NCI-H69 (cell line): ENCODE results near the gene GKAP1.
"Not testable (repeated sequence)": the region's sequence is repeated elsewhere in the genome, so short reads cannot be mapped to it uniquely, and the experiment has no call there.

Experiments
- DNase-seq: peaks from one replicate; lab custom pipeline; 2025; lab: John Stamatoyannopoulos, UW

Gene GKAP1

DNA sequence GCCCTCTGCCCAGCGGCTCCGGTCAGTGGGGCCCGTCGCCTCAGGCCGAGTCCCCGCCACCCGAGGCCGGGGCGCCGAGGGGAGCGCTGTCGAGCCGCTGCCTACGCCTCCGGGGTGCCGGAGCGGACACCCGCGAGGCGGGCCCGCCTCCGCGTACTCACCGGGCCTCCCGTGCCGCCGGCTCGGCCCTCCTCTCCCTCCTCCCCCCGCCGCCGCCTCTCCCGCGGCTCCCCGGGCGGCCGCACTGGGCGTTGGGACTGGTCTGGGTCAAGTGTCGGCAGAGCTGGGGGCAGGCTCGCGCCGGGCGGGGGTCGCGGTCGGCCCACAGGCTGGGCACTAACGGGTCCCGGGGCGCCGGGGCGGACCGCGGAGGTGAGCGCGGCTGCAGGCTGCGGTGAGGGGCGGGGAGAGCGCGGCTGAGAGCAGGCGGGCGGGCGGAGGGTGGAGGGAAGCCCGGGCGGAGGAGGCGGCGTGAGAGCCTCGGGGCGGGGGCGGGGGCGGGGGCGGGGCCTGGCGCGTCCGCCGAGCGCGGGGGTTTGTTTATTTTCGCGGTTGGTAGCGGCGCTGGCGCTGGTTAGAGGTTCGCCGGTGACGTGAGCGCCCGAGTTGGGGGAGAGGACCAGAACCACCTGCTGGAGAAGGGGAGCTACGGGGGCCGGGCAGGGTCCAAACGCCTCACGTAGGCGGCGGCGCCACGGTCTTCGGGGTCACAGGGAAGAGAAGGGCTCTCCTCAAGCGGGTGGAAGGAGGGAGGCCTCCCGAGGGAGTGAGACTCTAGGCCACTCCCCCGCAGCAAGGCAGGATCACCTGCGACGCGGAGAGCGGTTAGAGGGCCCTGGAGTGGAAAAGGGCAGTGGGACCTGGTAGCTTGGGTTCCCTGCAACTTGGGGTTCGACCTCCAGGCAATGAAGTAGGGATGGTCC lies at the start of gene GKAP1:
Gene GKAP1, minus strand, starts transcription at position 414 of the 923 bp plus-strand sequence. CDS start 11,252 bp downstream, outside the sequence.
- peak; percentile 93 for DNase-seq

DNA sequence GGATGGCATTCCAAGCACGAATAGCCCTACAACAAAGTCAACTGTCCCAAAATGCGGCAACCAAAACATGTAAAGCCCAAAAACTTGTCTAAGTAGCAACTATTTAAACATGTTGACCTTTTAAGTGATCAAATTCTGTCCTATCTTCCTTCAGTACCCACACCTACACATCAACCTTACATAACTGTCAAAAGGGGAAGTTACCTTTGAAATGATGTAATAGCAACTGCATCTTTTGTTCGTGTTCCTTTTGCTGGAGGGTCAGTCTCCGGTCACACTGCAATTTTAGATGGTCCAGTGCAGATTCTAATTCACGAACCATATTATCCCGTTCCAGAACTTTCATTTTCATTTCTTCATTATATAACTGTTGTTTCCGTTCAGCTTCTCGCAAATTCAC lies 32.3 kb upstream of the GKAP1 start:
- not testable (repeated sequence) for DNase-seq

DNA sequence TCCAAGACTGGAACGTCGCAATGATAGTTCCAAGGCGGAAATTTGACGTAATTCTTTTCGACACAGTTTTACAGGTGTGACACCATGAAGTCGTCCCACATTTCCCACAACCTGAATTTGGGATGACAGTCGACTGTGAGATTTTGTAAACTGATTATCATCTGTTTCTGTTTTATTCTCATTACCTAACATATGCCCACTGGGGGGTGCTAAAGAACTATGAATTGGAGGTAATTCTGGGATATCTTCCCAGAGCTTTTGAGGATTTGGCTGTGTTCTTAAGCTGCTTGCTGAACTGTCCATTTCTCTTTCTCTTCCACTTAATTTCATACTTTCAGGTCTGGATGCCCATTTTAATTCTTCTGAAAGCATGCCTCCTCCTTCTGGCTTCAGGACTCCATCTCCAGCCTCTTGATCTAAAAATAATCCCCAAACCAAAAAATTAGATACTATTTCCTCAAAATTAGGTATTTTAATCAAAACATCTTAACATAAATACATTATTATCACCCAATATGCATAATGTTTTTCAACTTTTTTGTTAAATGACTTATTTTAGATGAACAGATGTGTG lies 19.6 kb upstream of the GKAP1 start:
- DNase-seq: not testable (repeated sequence)

DNA sequence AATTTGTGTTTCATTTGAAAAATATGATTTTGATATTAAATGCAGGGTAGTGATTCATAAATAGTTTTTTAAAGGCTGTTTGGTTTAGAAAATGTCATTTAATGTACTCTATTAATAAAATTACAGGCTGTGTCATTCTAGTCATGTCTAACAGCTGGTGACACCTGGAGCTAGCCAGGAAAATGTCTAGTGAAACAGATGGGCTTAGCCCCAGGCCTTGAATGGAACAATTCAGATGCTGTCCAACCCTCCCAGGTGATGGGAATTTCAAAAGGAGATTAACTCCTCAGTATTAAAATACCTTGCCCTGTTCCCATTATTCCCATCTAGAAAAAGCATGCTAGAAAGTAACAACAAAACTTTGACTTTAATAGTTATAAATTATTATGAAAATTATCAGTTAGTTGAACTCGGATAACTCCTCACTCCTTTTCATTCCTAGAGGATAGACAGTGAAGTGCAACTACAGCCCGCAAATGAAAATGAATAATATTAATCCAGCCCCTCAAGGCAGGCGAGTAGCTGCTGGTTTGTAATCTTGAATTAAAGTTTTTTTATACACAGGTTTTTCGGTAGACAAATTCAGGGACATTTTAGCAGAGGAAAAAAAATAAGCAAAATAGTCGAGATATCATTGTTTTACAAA lies 13.0 kb upstream of the GKAP1 start:
- DNase-seq: peak; percentile 92

DNA sequence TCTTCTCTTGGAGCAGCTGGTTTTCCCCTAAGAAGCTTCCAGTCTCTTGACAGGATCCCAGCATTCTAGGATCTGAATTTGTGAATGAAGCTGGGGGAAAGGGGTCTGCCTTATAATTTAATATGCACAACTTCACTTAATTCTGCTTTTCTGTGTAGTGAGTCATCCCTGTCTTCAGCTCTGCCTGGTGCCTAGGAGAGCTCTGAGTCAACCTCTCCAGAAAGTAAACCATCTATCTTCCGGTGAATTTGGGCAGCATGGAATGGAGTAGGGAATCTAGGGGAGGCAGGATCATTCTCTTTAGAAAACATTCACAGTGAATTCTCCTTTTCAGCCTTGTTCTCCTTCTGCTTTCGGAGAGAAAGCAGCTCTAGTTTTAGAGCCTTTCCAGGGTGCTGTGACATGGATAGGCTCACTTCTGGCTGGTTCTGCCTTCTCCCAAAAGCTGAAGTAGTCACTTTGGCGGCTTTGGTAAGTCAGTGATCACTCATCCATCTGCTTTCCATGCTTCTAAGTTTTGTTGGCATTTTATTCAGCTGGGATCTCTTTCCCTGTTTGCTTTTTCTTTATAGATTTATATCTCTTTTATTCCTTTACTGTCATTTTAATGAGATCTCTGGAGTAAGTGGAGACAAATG lies 7.5 kb upstream of the GKAP1 start:
- peak; percentile 48 for DNase-seq

DNA sequence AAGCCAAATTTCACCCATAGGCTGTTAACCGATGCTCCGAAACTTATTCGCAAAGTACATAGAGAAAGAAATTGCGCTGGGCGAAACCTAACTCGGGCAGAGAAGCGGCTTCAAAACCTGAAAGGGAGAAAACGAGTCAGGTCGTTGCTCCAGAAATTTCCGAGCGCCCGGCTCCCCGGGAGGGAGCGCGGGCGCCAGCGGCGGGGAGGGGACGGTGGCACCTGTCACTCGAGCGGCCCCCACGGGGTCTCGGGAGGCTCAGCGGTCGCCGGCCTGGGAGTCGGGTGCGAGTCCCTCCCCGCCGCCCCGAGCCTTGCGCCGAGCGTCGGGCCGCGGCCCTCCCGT lies 586 bp downstream of the GKAP1 start:
- peak; percentile 82 for DNase-seq

DNA sequence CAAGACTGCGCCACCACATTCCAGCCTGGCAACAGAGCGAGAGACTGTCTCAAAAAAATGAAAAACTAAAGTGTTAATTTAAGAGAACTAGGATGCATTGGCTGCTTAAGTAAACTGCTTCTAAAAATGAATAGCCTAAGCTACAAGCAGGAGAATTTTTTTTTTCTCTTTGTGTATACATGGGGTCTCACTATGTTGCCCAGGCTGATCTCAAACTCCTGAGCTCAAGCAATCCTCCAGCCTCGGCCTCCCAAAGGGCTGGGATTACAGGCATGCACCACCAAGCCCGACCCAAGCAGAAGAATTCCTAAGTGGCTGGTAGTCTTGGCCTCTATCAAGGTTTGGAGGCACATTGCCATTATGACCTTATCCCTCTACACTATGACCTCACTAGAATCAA lies 2.4 kb downstream of the GKAP1 start:
- peak; percentile 8 for DNase-seq

DNA sequence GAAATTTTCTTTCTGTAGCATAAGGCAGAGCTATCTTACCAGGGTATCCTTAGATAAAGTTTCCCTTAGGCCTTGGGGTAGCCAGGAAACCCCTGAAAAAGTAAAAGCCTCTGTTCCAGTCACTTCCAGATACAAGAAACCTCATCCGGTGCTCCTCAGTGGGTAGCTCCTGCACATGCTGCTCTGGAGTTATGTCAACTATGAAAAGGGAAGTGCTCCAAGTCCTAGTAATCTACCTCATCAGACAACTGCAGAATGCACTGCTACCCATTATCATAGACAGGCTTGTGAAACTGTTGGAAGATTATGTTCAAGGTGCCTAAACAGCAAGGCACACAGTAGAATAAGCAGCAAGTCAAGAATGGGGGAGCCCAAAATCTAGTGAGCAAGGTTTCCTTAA lies 8.4 kb downstream of the GKAP1 start:
- DNase-seq: not testable (repeated sequence)

DNA sequence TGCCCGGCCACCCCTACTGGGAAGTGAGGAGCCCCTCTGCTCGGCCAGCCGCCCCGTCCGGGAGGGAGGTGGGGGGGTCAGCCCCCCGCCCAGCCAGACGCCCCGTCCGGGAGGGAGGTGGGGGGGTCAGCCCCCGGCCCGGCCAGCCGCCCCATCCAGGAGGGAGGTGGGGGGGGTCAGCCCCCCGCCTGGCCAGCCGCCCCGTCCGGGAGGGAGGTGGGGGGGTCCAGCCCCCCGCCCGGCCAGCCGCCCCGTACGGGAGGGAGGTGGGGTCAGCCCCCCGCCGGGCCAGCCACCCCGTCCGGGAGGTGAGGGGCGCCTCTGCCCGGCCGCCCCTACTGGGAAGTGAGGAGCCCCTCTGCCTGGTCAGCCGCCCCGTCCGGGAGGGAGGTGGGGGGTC lies 13.1 kb downstream of the GKAP1 start:
- not testable (repeated sequence) for DNase-seq

DNA sequence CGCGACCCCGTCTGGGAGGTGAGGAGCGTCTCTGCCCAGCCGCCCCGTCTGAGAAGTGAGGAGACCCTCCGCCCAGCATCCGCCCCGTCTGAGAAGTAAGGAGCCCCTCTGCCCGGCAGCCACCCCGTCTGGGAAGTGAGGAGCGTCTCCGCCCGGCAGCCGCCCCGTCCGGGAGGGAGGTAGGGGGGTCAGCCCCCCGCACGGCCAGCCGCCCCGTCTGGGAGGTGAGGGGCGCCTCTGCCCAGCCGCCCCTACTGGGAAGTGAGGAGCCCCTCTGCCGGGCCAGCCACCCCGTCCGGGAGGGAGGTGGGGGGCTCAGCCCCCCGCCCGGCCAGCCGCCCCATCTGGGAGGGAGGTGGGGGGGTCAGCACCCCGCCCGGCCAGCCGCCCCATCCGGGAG lies 13.6 kb downstream of the GKAP1 start:
- DNase-seq: not testable (repeated sequence)

DNA sequence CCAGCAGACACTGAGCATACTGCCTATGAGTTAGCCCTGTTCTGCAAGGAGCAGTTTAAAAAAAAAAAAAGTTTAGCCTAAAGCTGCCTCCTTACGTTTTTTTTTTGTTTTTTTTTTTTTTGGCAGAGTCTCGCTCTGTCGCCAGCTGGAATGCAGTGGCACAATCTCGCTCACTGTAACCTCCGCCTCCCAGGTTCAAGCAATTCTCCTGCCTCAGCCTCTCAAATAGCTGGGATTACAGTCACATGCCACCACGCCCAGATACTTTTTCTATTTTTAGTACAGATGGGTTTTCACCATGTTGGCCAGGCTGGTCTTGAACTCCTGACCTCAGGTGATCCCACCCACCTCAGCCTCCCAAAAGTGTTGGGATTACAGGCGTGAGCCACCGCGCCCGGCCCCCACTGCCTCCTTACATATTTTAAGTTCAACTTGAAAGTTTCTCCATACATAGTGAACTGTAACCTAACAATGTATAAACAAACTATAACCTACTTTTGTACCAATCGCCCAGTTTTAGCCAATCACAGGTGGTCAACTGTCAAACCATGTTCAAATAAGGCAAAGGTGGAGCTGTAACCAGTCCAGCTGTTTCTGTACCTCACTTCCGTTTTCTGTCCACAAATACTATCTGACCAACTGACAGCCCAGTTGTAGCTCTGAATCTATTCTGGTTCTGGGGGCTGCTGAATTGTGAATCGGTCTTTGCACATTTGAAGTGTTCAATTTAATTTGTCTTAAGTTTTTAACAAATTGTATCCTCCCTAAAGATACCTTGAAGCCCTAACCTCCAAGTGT lies 17.1 kb downstream of the GKAP1 start:
- DNase-seq: no peak

DNA sequence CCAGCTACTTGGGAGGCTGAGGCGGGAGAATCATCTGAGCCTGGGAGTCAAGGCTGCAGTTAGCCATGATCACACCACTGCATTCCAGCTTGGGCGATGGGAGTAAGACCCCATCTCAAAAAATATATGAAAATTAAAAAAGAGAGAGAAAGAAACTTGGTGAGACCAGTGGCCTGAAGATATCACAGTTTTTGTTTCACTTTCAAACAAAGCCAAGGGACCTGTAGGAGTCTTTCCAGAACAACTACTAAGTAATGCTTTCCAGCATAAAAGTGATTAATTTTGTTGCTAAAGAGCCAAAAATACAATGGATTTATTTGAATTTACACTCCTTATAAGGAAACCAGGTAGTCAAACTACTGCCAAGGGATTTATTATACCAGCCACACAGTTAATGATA lies 23.5 kb downstream of the GKAP1 start:
- no peak for DNase-seq

DNA sequence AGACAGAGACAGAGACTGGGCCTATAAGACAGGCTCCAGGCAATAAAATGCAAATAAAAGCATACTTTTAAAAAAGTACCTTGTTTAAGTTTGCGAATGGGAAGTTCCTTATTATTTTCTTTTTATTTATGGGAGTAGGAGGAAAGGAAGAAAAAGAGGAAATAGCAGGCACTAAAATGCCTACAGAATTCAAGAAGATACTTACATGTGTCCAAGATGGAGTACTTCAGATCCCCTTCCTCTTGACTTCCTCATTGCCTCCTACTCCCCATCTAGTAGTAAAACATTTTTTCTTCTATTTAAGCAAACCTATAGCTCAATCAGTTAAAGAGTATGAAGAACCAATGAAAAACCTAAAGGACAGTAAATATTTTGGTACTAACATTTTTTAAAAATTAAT lies 24.8 kb downstream of the GKAP1 start:
- no peak for DNase-seq

DNA sequence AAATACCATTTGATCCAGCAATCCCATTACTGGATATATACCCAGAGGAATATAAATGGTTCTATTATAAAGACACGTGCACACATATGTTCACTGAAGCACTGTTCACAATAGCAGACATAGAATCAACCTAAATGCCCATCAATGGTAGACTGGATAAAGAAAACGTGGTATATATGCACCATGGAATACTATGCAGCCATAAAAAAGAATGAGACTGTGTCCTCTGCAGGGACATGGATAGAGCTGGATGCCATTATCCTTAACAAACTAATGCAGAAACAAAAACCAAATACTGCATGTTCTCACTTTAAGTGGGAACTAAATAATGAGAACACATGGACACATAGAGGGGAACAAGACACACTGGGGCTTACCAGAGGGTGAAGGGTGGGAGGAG lies 39.4 kb downstream of the GKAP1 start:
- no peak for DNase-seq

DNA sequence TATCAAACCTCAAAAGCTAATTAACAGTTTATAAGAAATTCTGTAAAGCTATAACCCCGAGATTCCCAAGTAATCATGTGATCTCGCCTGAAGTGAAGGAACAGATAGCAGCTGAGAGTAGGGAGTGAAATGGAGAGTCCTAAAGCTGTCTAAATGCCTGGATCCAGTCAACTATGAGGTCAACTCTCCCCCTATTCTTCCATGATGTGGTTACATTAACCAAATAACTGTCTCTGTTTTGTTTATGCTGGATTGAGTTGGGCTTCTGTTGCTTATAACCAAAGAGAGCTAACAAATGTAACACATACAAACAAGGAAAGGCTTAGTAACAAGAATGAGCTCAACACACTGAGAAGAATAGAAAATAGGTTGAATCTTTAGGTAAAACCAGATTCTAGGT lies 41.6 kb downstream of the GKAP1 start:
- no peak for DNase-seq

DNA sequence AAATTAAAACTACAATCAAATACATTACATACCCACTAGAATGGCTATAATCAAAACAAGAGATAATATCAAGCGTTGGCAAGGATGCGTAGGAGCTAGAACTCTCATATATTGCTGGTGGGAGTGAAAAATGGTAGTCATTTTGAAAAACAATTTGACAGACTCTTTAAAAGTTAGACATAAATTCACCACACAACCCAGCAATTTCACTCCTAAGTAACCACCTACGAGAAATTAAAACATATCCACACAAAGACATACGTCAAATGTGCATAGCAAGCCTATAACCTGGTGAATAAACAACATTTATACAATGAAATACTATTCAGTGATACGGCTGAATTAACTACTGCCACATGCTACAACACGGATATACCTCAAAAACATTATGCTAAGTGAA lies 44.7 kb downstream of the GKAP1 start:
- no peak for DNase-seq

DNA sequence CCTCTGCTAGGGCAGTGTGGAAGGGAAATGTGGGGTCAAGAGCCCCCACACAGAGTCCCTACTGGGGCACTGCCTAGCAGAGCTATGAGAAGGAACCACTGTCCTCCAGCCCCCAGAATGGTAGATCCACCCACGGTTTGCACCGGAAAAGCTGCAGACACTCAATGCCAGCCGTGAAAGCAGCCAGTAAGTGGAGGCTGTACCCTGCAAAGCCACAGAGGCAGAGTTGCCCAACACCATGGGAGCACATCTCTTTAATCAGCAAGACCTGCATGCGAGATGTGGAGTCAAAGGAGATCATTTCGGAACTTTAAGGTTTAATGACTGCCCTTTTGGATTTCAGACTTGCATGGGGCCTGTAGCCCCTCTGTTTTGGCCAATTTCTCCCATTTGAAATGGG lies 52.2 kb downstream of the GKAP1 start:
- DNase-seq: no peak

DNA sequence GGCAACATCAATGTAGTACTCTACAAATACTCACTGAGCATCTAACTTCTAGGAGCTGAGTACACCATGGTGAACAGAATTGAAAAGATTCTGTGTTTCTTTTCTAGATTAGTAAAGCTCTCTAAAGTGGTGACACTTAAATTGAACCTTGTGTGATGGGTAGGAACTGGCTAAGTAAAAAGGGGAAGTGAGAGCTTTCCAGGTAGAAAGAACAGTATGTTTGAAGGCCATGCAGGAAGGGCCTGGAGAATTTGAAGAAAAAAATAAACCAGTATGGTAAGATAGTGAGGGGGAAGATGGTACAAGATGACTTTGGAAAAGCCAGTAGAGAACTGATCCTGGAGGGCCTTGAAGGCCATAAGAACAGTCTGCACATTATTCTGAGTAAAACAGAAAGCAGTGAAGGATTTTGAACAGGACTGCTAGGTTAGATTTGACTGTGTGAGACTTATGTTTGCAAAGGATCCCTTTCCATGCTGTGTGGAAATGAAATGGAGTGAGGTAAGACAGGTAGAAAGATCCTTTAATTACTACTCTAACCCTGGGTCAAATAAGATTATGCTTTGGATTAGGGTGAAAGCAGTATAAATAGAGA lies 63.1 kb downstream of the GKAP1 start:
- DNase-seq: no peak

DNA sequence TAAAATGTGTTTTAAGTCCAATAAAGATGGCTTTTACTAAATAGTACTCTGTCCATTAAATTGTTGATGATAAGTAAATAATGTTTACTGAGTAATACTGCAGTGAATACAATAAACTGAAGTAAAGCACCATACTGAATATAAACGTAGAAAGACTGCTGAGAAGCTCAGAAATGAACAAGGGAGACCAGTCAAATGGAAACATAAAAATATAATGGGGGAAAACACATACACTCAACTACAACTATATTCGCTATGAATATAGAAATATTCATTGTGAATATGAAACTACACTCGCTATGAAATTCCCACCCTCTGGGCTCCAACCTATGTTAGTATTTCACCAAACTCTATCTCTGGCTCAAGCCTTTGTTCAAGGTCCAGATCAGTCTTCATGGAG lies 67.9 kb downstream of the GKAP1 start:
- DNase-seq: no peak

DNA sequence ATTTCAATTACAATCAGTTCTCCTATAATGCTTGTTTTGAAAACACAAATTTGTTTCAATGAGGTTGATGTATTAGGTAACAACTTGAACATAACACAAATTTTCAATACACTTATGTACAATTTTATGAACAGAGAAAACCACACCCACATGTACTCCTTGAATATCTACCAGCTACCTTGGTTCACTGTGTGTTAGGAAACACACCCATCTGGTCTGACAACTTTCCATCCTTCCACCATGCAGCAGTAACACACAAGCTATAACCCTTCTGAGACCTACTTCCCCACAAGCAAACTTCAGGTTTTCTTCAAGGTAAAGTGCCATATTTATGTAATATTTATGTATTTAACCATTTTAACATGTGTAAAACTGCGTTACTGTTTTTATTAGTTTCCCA lies 73.4 kb downstream of the GKAP1 start:
- no peak for DNase-seq

DNA sequence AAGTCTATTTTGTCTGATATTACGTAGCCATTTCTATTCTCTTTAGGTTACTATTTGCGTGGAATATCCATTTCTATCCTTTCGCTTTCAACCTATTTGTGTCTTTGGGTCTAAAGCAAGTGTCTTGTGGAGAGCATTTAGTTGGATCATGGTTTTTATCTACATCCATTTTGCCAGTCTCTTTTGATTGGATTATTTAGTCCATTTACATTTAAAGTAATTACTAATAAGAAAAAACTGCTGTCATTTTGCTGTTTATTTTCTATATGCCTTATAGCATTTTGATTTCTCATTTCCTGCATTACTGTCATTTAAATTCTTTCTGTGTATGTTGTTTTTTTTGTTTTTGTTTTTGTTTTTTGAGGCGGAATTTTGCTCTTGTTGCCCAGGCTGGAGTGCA lies 83.8 kb downstream of the GKAP1 start:
- no peak for DNase-seq
